Sigmoid colon (tissue), 4 donors: ENCODE measurements around the gene NOS1.

Source experiments
- CTCF ChIP-seq, 4 experiments: fragments of 450-650 bp in 3 of 4; fragments of 200-600 bp in 1 of 4; IDR thresholded peaks; one replicate each; pipeline ENCODE4 v1.5.1; 2016 to 2019; ENCODE audit warnings: antibody characterized with exemption in 4 of 4, mild to moderate bottlenecking in 3 of 4, moderate library complexity in 2 of 4
- EP300 ChIP-seq, 4 donors: sonication (generic); formaldehyde crosslinking; IDR thresholded peaks; one replicate each; pipeline ENCODE4 v1.6.1; 2017; ENCODE audit warnings: antibody characterized with exemption in 4 of 4
- POLR2A ChIP-seq, 2 donors: fragments of 450-650 bp; IDR thresholded peaks; one replicate each; pipeline ENCODE4 v1.6.1; 2016; ENCODE audit warnings: antibody characterized with exemption in 2 of 2, mild to moderate bottlenecking in 2 of 2, moderate library complexity in 2 of 2

GRCh38 chr12:117352206-117352605, 9.2 kb downstream of the NOS1 start:
- TF ChIP-seq CTCF (IDR thresholded peaks at IDR 0.05) (no peak), EP300 (IDR thresholded peaks at IDR 0.05) (no peak), POLR2A (IDR thresholded peaks at IDR 0.05) (no peak)
